ENCODE results near the gene TBATA. TPM values are rescaled to one million over a fixed set of nuclear protein-coding genes. Genes with fewer than 3 reads are reported as not detected.
A peak's percentile ranks its signal among the peaks of the same experiment; 100 is the strongest.

TBATA gene
- polyA plus RNA-seq, 1 of the 3 experiments (the other 2 are of a cell fraction), result not detected

DNA sequence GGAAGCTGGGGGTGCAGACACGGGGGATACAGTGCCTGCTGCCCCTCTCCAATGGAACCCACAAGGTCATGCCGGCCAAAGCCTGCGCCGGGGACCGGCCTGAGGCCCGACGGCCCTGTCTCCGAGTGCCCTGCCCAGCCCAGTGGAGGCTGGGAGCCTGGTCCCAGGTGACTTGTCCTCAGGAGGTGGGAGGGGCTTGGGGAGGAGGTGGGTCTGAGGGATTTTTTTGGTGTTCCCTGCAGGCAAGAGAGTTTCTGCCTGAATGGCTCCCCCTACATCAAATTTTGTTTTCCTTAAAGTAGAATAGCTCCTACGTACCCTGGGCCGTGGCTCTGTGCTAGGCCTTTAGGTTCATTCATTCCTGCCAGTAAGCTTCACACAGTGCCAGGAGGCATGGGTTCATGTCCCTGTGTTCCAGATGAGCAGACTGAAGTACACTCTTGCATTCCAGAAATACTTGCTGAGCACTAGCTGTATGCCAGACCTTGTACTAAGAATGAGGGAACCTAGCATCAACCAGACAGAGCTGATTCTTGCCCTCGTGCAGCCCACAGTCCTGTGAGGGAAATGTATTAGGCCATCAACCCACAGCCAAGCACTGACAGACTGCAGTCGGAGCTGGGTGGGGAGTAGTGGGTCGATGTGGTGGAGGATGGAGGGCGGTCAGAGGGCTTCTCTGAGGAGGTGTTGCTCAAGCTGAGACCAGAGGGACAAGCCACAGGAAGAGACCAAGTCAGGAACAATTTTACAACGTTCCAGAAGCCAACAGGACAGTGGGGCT is 31.1 kb downstream of the TBATA start:
- Histone ChIP-seq H3K4me3 (ENCODE audit: low read depth in 2 of 2, low read length in 1 of 2) (no peak overlapping the region), H3K9me3 (no peaks in the 10 kb centered on the region), H3K9ac (no peak overlapping the region), H2AFZ (ENCODE audit: low read depth) (no peak overlapping the region), H3K27me3 (ENCODE audit: insufficient read depth) (no peaks in the 10 kb centered on the region), H3K79me2 (ENCODE audit: insufficient read depth) (no peaks in the 10 kb centered on the region), H3K4me2 (no peak overlapping the region), H3K9me2 (no peaks in the 10 kb centered on the region), H3K36me3 (replicated peaks in 1 of 2; ENCODE audit: control insufficient read depth in 1 of 2, insufficient read depth in 2 of 2, low read length in 1 of 2) (no peaks in the 10 kb centered on the region), H3K27ac (ENCODE audit: low read depth in 2 of 2, low read length in 1 of 2) (no peak overlapping the region), H3F3A (replicated peaks; ENCODE audit: insufficient read depth) (no peaks in the 10 kb centered on the region), H4K20me1 (ENCODE audit: insufficient read depth) (no peaks in the 10 kb centered on the region), H3K4me1 (ENCODE audit: control insufficient read depth in 1 of 2, insufficient read depth in 2 of 2, low read depth in 1 of 2, low read length in 1 of 2) (peaks cover 0 to 10% of the 10 kb centered on the region in 2 experiments; a peak in 1 of 4 replicates)
- ChIA-PET POLR2A (interaction anchor here (0.5 to 0.9 kb wide), 2 partner anchors 118 to 182 kb away, joined by 3 read pairs; no protein-coding TSS in a partner anchor), CTCF (interaction anchor here (1.1 to 1.9 kb wide), 4 partner anchors 15 to 292 kb away, joined by 3 to 9 read pairs (median 4); no protein-coding TSS in a partner anchor)
- no peak for DNase-seq
- TF ChIP-seq FOSL2 (IDR thresholded peaks at IDR 0.05; ENCODE audit: borderline replicate concordance, low read depth) (no peak), GATA2 (CRISPR knock-in tag; IDR thresholded peaks at IDR 0.05) (no peak), YY1 (IDR thresholded peaks at IDR 0.05; ENCODE audit: low read depth) (no peak), CHD2 (IDR thresholded peaks at IDR 0.05; ENCODE audit: low read length, partially characterized antibody) (no peak), TCF12 (IDR thresholded peaks at IDR 0.05) (no peak), FOXM1 (IDR thresholded peaks at IDR 0.05; ENCODE audit: low read depth) (no peak), SMC3 (IDR thresholded peaks at IDR 0.05; ENCODE audit: low read depth, low read length) (no peak), RXRA (IDR thresholded peaks at IDR 0.05; ENCODE audit: borderline replicate concordance, low read depth) (no peak), RCOR1 (IDR thresholded peaks at IDR 0.05; ENCODE audit: low read length) (no peak), NRF1 (IDR thresholded peaks at IDR 0.05; ENCODE audit: low read depth, low read length) (no peak)
- TF ChIP-seq, protein P1, sequence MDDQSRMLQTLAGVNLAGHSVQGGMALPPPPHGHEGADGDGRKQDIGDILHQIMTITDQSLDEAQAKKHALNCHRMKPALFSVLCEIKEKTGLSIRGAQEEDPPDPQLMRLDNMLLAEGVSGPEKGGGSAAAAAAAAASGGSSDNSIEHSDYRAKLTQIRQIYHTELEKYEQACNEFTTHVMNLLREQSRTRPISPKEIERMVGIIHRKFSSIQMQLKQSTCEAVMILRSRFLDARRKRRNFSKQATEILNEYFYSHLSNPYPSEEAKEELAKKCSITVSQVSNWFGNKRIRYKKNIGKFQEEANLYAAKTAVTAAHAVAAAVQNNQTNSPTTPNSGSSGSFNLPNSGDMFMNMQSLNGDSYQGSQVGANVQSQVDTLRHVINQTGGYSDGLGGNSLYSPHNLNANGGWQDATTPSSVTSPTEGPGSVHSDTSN (IDR thresholded peaks at IDR 0.05), result no peak
- 51% methylated on average over 8 of the region's 15 CpGs for WGBS (ENCODE audit: low lambda C conversion rate)

DNA sequence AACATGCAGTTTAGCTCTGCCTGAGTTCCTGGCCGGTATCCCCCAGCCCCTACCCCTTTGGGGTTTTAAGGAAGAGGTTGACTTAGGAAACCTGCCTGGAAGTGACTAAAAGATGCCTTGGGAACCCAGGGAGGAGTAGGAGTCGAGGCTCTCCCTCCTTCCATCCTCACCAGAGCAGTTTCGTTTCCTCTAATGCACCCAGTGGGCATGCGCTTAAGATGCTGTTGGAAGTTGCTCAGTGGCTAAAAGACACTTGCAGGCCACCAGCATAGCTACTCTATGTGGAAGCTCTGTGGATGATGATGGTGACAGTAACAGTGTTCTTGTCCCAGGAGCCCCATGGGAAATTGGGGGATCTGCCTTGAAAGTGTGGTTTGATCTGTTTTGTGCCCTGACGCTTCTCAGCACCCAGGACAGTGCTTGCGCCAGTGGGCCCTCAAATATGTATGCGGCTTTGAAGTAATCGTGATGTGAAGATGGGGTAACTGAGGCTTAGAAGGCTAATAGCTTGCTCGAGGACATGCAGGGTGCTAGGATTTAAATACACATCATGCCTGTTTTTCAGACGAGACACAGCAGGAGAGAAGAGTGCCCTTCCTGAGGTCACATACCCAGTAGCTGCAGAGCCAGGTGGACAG is 32.0 kb downstream of the TBATA start:
- Histone ChIP-seq H3K9me2 (no peaks in the 10 kb centered on the region), H3F3A (replicated peaks; ENCODE audit: insufficient read depth) (no peaks in the 10 kb centered on the region), H3K9ac (no peak overlapping the region), H3K4me1 (ENCODE audit: control insufficient read depth in 1 of 2, insufficient read depth in 2 of 2, low read depth in 1 of 2, low read length in 1 of 2) (peaks cover 0 to 8% of the 10 kb centered on the region in 2 experiments; a peak in 1 of 4 replicates), H3K79me2 (ENCODE audit: insufficient read depth) (no peaks in the 10 kb centered on the region), H3K4me2 (no peak overlapping the region), H3K27ac (ENCODE audit: low read depth in 2 of 2, low read length in 1 of 2) (no peak overlapping the region), H2AFZ (ENCODE audit: low read depth) (no peak overlapping the region), H3K9me3 (no peaks in the 10 kb centered on the region), H3K36me3 (replicated peaks in 1 of 2; ENCODE audit: control insufficient read depth in 1 of 2, insufficient read depth in 2 of 2, low read length in 1 of 2) (no peaks in the 10 kb centered on the region), H3K27me3 (ENCODE audit: insufficient read depth) (no peaks in the 10 kb centered on the region), H4K20me1 (ENCODE audit: insufficient read depth) (no peaks in the 10 kb centered on the region), H3K4me3 (ENCODE audit: low read depth in 2 of 2, low read length in 1 of 2) (no peak overlapping the region)
- POLR2A ChIA-PET, result no interaction called here
- no peak for TF ChIP-seq MEF2A (IDR thresholded peaks at IDR 0.05; ENCODE audit: borderline replicate concordance, low read depth)
- no peak for TF ChIP-seq NRF1 (IDR thresholded peaks at IDR 0.05; ENCODE audit: low read depth, low read length)
- no peak for TF ChIP-seq MXI1 (IDR thresholded peaks at IDR 0.05; ENCODE audit: low read depth, low read length)
- TF ChIP-seq, protein P2, sequence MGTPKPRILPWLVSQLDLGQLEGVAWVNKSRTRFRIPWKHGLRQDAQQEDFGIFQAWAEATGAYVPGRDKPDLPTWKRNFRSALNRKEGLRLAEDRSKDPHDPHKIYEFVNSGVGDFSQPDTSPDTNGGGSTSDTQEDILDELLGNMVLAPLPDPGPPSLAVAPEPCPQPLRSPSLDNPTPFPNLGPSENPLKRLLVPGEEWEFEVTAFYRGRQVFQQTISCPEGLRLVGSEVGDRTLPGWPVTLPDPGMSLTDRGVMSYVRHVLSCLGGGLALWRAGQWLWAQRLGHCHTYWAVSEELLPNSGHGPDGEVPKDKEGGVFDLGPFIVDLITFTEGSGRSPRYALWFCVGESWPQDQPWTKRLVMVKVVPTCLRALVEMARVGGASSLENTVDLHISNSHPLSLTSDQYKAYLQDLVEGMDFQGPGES (IDR thresholded peaks at IDR 0.05; ENCODE audit: low read depth, low read length), result no peak
- TF ChIP-seq GATA2 (CRISPR knock-in tag; IDR thresholded peaks at IDR 0.05), result no peak
- TF ChIP-seq FOSL2 (IDR thresholded peaks at IDR 0.05; ENCODE audit: borderline replicate concordance, low read depth), result no peak
- TF ChIP-seq YY1 (IDR thresholded peaks at IDR 0.05; ENCODE audit: low read depth), result no peak
- TF ChIP-seq, protein P3, sequence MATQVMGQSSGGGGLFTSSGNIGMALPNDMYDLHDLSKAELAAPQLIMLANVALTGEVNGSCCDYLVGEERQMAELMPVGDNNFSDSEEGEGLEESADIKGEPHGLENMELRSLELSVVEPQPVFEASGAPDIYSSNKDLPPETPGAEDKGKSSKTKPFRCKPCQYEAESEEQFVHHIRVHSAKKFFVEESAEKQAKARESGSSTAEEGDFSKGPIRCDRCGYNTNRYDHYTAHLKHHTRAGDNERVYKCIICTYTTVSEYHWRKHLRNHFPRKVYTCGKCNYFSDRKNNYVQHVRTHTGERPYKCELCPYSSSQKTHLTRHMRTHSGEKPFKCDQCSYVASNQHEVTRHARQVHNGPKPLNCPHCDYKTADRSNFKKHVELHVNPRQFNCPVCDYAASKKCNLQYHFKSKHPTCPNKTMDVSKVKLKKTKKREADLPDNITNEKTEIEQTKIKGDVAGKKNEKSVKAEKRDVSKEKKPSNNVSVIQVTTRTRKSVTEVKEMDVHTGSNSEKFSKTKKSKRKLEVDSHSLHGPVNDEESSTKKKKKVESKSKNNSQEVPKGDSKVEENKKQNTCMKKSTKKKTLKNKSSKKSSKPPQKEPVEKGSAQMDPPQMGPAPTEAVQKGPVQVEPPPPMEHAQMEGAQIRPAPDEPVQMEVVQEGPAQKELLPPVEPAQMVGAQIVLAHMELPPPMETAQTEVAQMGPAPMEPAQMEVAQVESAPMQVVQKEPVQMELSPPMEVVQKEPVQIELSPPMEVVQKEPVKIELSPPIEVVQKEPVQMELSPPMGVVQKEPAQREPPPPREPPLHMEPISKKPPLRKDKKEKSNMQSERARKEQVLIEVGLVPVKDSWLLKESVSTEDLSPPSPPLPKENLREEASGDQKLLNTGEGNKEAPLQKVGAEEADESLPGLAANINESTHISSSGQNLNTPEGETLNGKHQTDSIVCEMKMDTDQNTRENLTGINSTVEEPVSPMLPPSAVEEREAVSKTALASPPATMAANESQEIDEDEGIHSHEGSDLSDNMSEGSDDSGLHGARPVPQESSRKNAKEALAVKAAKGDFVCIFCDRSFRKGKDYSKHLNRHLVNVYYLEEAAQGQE (IDR thresholded peaks at IDR 0.05; ENCODE audit: low read depth, low read length), result peak; percentile 54; the same call in 1 of the 2 replicates
- WGBS (ENCODE audit: low lambda C conversion rate), result 49% methylated on average over 10 of the region's 10 CpGs
- DNase-seq, result no peak
- CTCF ChIA-PET, result interaction anchor here (1.1 to 1.3 kb wide), 3 partner anchors 128 to 292 kb away, joined by 3 to 9 read pairs (median 6); no protein-coding TSS in a partner anchor
